ENCODE results near the gene RBM3. TPM values are rescaled to one million over a fixed set of nuclear protein-coding genes. Genes with fewer than 3 reads are reported as not detected.

RBM3 gene
- total and polyA plus RNA-seq, 12 donors: 52.9 to 284 (median 155) TPM

- 31 to 48% (median 39%) methylated on average over 2 of the region's 2 CpGs for WGBS, 4 donors
- no peaks in the 10 kb centered on the region for H3K36me3 ChIP-seq (replicated peaks in 1 of 2)
- TF ChIP-seq POLR2A (IDR thresholded peaks at IDR 0.05) (no peak), CTCF (IDR thresholded peaks at IDR 0.05) (no peak)
These were observed 37.4 kb downstream of the RBM3 start for GRCh38 chrX:48611703-48612102.

GRCh38 chrX:48613502-48614160 lies 39.3 kb downstream of the RBM3 start:
- TF ChIP-seq POLR2A (IDR thresholded peaks at IDR 0.05) (no peak), CTCF (IDR thresholded peaks at IDR 0.05) (no peak)
- no peaks in the 10 kb centered on the region for H3K4me1 ChIP-seq (replicated peaks in 1 of 2)
- H3K36me3 ChIP-seq (replicated peaks in 1 of 2): no peaks in the 10 kb centered on the region
- H3K9me3 ChIP-seq (replicated peaks in 1 of 3): no peaks in the 10 kb centered on the region
- H3K27me3 ChIP-seq: no peaks in the 10 kb centered on the region
- H3K27ac ChIP-seq: no peak overlapping the region
- WGBS, 4 donors: 75 to 86% (median 84%) methylated on average over 4 to 6 of the region's 6 CpGs
- DNase-seq: no peak
- no peak overlapping the region for H3K4me3 ChIP-seq
- intact Hi-C loops (cut with DNase I): no loop called here

More at GRCh38 chrX:48611703-48612102, 37.4 kb downstream of the RBM3 start:
- peak in 1 of 7 donors; percentile 27 for DNase-seq
- Histone ChIP-seq H3K4me3 (no peak overlapping the region), H3K27me3 (no peaks in the 10 kb centered on the region), H3K27ac (no peak overlapping the region), H3K4me1 (replicated peaks in 1 of 2) (no peaks in the 10 kb centered on the region), H3K9me3 (replicated peaks in 1 of 3) (no peaks in the 10 kb centered on the region)
- intact Hi-C loops (cut with DNase I): no loop called here

- intact Hi-C loops (cut with DNase I): no loop called here
- WGBS, 4 donors: 37 to 50% (median 44%) methylated on average over 3 to 5 of the region's 5 CpGs
- TF ChIP-seq POLR2A (IDR thresholded peaks at IDR 0.05): no peak
- no peak for TF ChIP-seq CTCF (IDR thresholded peaks at IDR 0.05)
- Histone ChIP-seq H3K4me1 (replicated peaks in 1 of 2) (no peaks in the 10 kb centered on the region), H3K4me3 (no peak overlapping the region), H3K27ac (no peak overlapping the region), H3K27me3 (no peaks in the 10 kb centered on the region), H3K36me3 (replicated peaks in 1 of 2) (no peaks in the 10 kb centered on the region), H3K9me3 (replicated peaks in 1 of 3) (no peaks in the 10 kb centered on the region)
- peak in 2 of 7 donors; percentile 13 to 29 for DNase-seq
These were observed 42.3 kb downstream of the RBM3 start for GRCh38 chrX:48616576-48616975.

GRCh38 chrX:48617542-48618340 lies 43.5 kb downstream of the RBM3 start:
- H3K36me3 ChIP-seq (replicated peaks in 1 of 2): no peaks in the 10 kb centered on the region
- peak in 6 of 7 donors; percentile 46 to 79 (median 54) for DNase-seq
- 15 to 44% (median 27%) methylated on average over 5 to 8 of the region's 8 CpGs for WGBS, 4 donors
- H3K9me3 ChIP-seq (replicated peaks in 1 of 3): no peaks in the 10 kb centered on the region
- no peaks in the 10 kb centered on the region for H3K27me3 ChIP-seq
- H3K4me3 ChIP-seq: no peak overlapping the region
- no peaks in the 10 kb centered on the region for H3K4me1 ChIP-seq (replicated peaks in 1 of 2)
- intact Hi-C loops (cut with DNase I): no loop called here
- no peak for TF ChIP-seq POLR2A (IDR thresholded peaks at IDR 0.05)
- peak in 1 of 6 experiments; percentile 18 for TF ChIP-seq CTCF (IDR thresholded peaks at IDR 0.05)
- H3K27ac ChIP-seq: peak overlapping the region in 1 of 5 donors; percentile 51

Data from adrenal gland (tissue), 12 donors.